Epithelial cell of proximal tubule (primary cell): ENCODE measurements around the gene AFG3L2. TPM values are rescaled to one million over a fixed set of nuclear protein-coding genes. Genes with fewer than 3 reads are reported as not detected.
"Not testable (repeated sequence)": the region's sequence is repeated elsewhere in the genome, so short reads cannot be mapped to it uniquely, and the experiment has no call there.

Experiments
- DNase-seq: peaks from one replicate; pipeline ENCODE4 v3.0.0-alpha.2; 2011; ENCODE audit warnings: low read depth
- H3K4me3 ChIP-seq: 2 replicates; pipeline ENCODE4 v1.5.1; 2011; ENCODE audit warnings: low read depth, mild to moderate bottlenecking, low read length
- CTCF ChIP-seq: conservative IDR thresholded peaks from 2 replicates; pipeline ENCODE4 v1.5.1; 2012; ENCODE audit warnings: low read depth, mild to moderate bottlenecking, low read length
- total RNA-seq: library from RNA; depleted of rRNA; stranded (reverse); fragments of >200 nt; gene quantifications from 2 replicates; pipeline ENCODE4 v1.2.3, GENCODE V29; 2015

The AFG3L2 gene
- total RNA-seq, 1 donor from 2014 or later, result 41.3 TPM

GRCh38 chr18:12388442-12388841 is 11.4 kb upstream of the AFG3L2 start:
- DNase-seq, result no peak
- H3K4me3 ChIP-seq, result no peak overlapping the region
- no peak for TF ChIP-seq CTCF

- no peak for TF ChIP-seq CTCF
- no peak for DNase-seq
- H3K4me3 ChIP-seq, result no peak overlapping the region
Observed at GRCh38 chr18:12384261-12384660, 7.2 kb upstream of the AFG3L2 start.

- H3K4me3 ChIP-seq, DNase-seq: not testable (repeated sequence)
Observed at GRCh38 chr18:12383759-12384158, 6.7 kb upstream of the AFG3L2 start.

GRCh38 chr18:12382221-12382814 is 5.3 kb upstream of the AFG3L2 start:
- DNase-seq, H3K4me3 ChIP-seq: not testable (repeated sequence)

GRCh38 chr18:12378198-12378558 is 1.2 kb upstream of the AFG3L2 start:
- not testable (repeated sequence) for DNase-seq
- H3K4me3 ChIP-seq, result peak overlapping the region; percentile 61

GRCh38 chr18:12377556-12378197 is 650 bp upstream of the AFG3L2 start:
- DNase-seq, result peak; percentile 61
- H3K4me3 ChIP-seq, result peak overlapping the region; percentile 61
- peak; percentile 7 for TF ChIP-seq CTCF

- H3K4me3 ChIP-seq, result peak overlapping the region; percentile 69
- no peak for DNase-seq
- no peak for TF ChIP-seq CTCF
Observed at GRCh38 chr18:12376034-12376753, 833 bp downstream of the AFG3L2 start.

- H3K4me3 ChIP-seq, result no peak overlapping the region
- DNase-seq, result no peak
- TF ChIP-seq CTCF, result no peak
Observed at GRCh38 chr18:12374401-12374800, 2.6 kb downstream of the AFG3L2 start.
